K562 (cell line): ENCODE data around the gene SNRNP70. TPM values are rescaled to one million over a fixed set of nuclear protein-coding genes. Genes with fewer than 3 reads are reported as not detected.

Source experiments
- CHD2 ChIP-seq: IDR thresholded peaks from 2 replicates; pipeline ENCODE4 v1.6.1; 2011; ENCODE audit warnings: low read depth, low read length
- CHD4 ChIP-seq: fragments of 200-600 bp; sonication (generic); IDR thresholded peaks from 3 replicates; pipeline ENCODE4 v1.6.1; 2012; ENCODE audit warnings: low read depth, mild to moderate bottlenecking, mixed read lengths, low read length, inconsistent platforms; ENCODE audit not compliant: insufficient read depth, insufficient replicate concordance, poor library complexity, severe bottlenecking
- EHMT2 ChIP-seq: fragments of 450-650 bp; IDR thresholded peaks from 2 replicates; pipeline ENCODE4 v1.6.1; 2018; ENCODE audit warnings: antibody characterized with exemption
- JUN ChIP-seq, 2 experiments: sonication (generic) in 1 of 2; formaldehyde crosslinking in 1 of 2; IDR thresholded peaks; 2 replicates each; pipeline versions ENCODE4 v1.6.1 to v1.8.0; 2012 to 2022; ENCODE audit warnings: borderline replicate concordance in 2 of 2, mild to moderate bottlenecking in 2 of 2, improper control_type of control experiment in 1 of 2, low read depth in 1 of 2, low read length in 1 of 2, missing genetic modification reagents in 1 of 2
- JUND ChIP-seq, 2 experiments: IDR thresholded peaks; 2 replicates in 1 of 2; 3 replicates in 1 of 2; pipeline ENCODE4 v1.6.1; 2011; ENCODE audit warnings: borderline replicate concordance in 2 of 2, low read depth in 2 of 2, low read length in 2 of 2, improper control_type of control experiment in 1 of 2, missing biosample characterization in 1 of 2, missing genetic modification characterization in 1 of 2, missing genetic modification reagents in 1 of 2
- MITF ChIP-seq: IDR thresholded peaks from 2 replicates; pipeline ENCODE4 v1.6.1; 2014; ENCODE audit warnings: antibody characterized with exemption
- NFE2 ChIP-seq: IDR thresholded peaks from 2 replicates; pipeline ENCODE4 v1.6.1; 2014; ENCODE audit warnings: antibody characterized with exemption, low read depth
- NUFIP1 ChIP-seq: fragments of 450-650 bp; IDR thresholded peaks from 2 replicates; pipeline ENCODE4 v1.6.1; 2018; ENCODE audit not compliant: partially characterized antibody
- RBM39 ChIP-seq: fragments of 200-400 bp; formaldehyde crosslinking; optimal IDR thresholded peaks from 2 replicates; pipeline ENCODE3; 2018; ENCODE audit warnings: low read depth, low read length
- RFX1 ChIP-seq: fragments of 450-650 bp; IDR thresholded peaks from 2 replicates; pipeline ENCODE4 v1.6.1; 2016; ENCODE audit warnings: mild to moderate bottlenecking, moderate library complexity
- VEZF1 ChIP-seq: fragments of 200-800 bp; sonication (Bioruptor generic); IDR thresholded peaks from 2 replicates; pipeline ENCODE4 v1.6.1; 2017; ENCODE audit warnings: missing genetic modification characterization, missing compliant biosample characterization
- ZBTB8A ChIP-seq: fragments of 450-650 bp; IDR thresholded peaks from 2 replicates; pipeline ENCODE4 v1.6.1; 2018; ENCODE audit warnings: mild to moderate bottlenecking, moderate library complexity; ENCODE audit not compliant: partially characterized antibody
- polyA plus RNA-seq, 8 experiments: library from polyadenylated mRNA; depleted of rRNA in 4 of 8; stranded (reverse) in 5 of 8; unstranded in 3 of 8; fragments of >200 nt; fragmentation: Nextera tagmentation in 2 of 8; fragmentation: Illumina TruSeq in 1 of 8; extraction: Ambion mirVana in 2 of 8; extraction: Trizol in 1 of 8; gene quantifications; 2 replicates each; pipeline versions ENCODE4 v1.2.1 to v1.2.3, GENCODE V29; 2011 to 2014; ENCODE audit warnings: inconsistent platforms in 1 of 8, missing spikeins in 1 of 8
- total RNA-seq, 7 experiments: library from RNA; depleted of rRNA in 6 of 7; stranded (reverse); fragments of >200 nt in 6 of 7; fragmentation: Illumina TruSeq in 2 of 7; extraction: Trizol in 2 of 7; gene quantifications; 2 replicates each; pipeline versions ENCODE4 v1.2.1 to v1.2.3, GENCODE V29; 2011 to 2021; ENCODE audit warnings: low replicate concordance in 1 of 7
- TF ChIP-seq, protein P1 (sequence below): fragments of 450-650 bp; IDR thresholded peaks from 2 replicates; pipeline ENCODE4 v1.6.1; 2014; ENCODE audit warnings: low read depth, mild to moderate bottlenecking, moderate library complexity, borderline replicate concordance
- TF ChIP-seq, protein P2 (sequence below), 2 experiments: fragments of 250-450 bp in 1 of 2; fragments of 450-650 bp in 1 of 2; sonication (Bioruptor Pico) in 1 of 2; IDR thresholded peaks; 2 replicates each; pipeline versions ENCODE4 v1.6.1 to v1.8.0; 2016 to 2021; ENCODE audit warnings: mild to moderate bottlenecking in 2 of 2, moderate library complexity in 2 of 2, missing compliant biosample characterization in 1 of 2, missing genetic modification characterization in 1 of 2
- TF ChIP-seq, protein P3 (sequence below): fragments of 450-650 bp; IDR thresholded peaks from 2 replicates; pipeline ENCODE4 v1.6.1; 2018; ENCODE audit not compliant: partially characterized antibody

SNRNP70 gene
- total and polyA plus RNA-seq, 9 of the 15 experiments (the other 6 are each of a cell fraction or from before 2014, with no cell fraction given), result 2.8 to 496 (median 136) TPM

- TF ChIP-seq, protein P1, sequence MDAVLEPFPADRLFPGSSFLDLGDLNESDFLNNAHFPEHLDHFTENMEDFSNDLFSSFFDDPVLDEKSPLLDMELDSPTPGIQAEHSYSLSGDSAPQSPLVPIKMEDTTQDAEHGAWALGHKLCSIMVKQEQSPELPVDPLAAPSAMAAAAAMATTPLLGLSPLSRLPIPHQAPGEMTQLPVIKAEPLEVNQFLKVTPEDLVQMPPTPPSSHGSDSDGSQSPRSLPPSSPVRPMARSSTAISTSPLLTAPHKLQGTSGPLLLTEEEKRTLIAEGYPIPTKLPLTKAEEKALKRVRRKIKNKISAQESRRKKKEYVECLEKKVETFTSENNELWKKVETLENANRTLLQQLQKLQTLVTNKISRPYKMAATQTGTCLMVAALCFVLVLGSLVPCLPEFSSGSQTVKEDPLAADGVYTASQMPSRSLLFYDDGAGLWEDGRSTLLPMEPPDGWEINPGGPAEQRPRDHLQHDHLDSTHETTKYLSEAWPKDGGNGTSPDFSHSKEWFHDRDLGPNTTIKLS, result peak; percentile 7; the same call in 1 of the 2 replicates
- TF ChIP-seq, protein P2, sequence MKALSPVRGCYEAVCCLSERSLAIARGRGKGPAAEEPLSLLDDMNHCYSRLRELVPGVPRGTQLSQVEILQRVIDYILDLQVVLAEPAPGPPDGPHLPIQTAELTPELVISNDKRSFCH (CRISPR knock-in tag; IDR thresholded peaks at IDR 0.05), result no peak
- TF ChIP-seq, protein P2 (tag; IDR thresholded peaks at IDR 0.05), result peak; percentile 27; the same call in 1 of the 2 replicates
- TF ChIP-seq JUND (IDR thresholded peaks at IDR 0.05; ENCODE audit: borderline replicate concordance, low read depth, low read length), result peak; percentile 62
- TF ChIP-seq JUND (tag; IDR thresholded peaks at IDR 0.05; ENCODE audit: borderline replicate concordance, low read depth, low read length), result peak; percentile 10; the same call in 1 of the 3 replicates
- TF ChIP-seq NFE2, result 0 out of 2 replicates have a peak, but pooled peaks have one; percentile 1
- peak; percentile 74; the same call in 1 of the 2 replicates for TF ChIP-seq JUN (IDR thresholded peaks at IDR 0.05; ENCODE audit: borderline replicate concordance, low read depth, low read length)
- TF ChIP-seq JUN (CRISPR knock-in tag; IDR thresholded peaks at IDR 0.05; ENCODE audit: borderline replicate concordance), result 0 out of 2 replicates have a peak, but pooled peaks have one; percentile 14
- no peak for TF ChIP-seq CHD2
- no peak for TF ChIP-seq NUFIP1
- peak; percentile 65; the same call in 1 of the 2 replicates for TF ChIP-seq EHMT2
- TF ChIP-seq, protein P3, sequence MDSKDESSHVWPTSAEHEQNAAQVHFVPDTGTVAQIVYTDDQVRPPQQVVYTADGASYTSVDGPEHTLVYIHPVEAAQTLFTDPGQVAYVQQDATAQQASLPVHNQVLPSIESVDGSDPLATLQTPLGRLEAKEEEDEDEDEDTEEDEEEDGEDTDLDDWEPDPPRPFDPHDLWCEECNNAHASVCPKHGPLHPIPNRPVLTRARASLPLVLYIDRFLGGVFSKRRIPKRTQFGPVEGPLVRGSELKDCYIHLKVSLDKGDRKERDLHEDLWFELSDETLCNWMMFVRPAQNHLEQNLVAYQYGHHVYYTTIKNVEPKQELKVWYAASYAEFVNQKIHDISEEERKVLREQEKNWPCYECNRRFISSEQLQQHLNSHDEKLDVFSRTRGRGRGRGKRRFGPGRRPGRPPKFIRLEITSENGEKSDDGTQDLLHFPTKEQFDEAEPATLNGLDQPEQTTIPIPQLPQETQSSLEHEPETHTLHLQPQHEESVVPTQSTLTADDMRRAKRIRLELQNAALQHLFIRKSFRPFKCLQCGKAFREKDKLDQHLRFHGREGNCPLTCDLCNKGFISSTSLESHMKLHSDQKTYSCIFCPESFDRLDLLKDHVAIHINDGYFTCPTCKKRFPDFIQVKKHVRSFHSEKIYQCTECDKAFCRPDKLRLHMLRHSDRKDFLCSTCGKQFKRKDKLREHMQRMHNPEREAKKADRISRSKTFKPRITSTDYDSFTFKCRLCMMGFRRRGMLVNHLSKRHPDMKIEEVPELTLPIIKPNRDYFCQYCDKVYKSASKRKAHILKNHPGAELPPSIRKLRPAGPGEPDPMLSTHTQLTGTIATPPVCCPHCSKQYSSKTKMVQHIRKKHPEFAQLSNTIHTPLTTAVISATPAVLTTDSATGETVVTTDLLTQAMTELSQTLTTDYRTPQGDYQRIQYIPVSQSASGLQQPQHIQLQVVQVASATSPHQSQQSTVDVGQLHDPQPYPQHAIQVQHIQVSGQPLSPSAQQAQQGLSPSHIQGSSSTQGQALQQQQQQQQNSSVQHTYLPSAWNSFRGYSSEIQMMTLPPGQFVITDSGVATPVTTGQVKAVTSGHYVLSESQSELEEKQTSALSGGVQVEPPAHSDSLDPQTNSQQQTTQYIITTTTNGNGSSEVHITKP, result peak; percentile 96
- no peak for TF ChIP-seq RFX1
- TF ChIP-seq VEZF1 (CRISPR knock-in tag), result peak; percentile 9; the same call in 1 of the 2 replicates
- 0 out of 2 replicates have a peak, but pooled peaks have one; percentile 22 for TF ChIP-seq MITF
- no peak for TF ChIP-seq ZBTB8A
- no peak for TF ChIP-seq CHD4
- peak; percentile 22 for TF ChIP-seq RBM39
Observed at GRCh38 chr19:49151267-49152118, 66.2 kb downstream of the SNRNP70 start (continued).
